ENCODE measurements around the gene SH3RF2.

Gene SH3RF2

GRCh38 chr5:146032911-146033310 lies 96.5 kb downstream of the SH3RF2 start:
- in situ Hi-C loops (cut with MboI; ENCODE audit: low sequenced_read_pairs), result no loop called here

- in situ Hi-C loops (cut with MboI; ENCODE audit: low sequenced_read_pairs), result no loop called here
These were observed 97.7 kb downstream of the SH3RF2 start for GRCh38 chr5:146034127-146034526.

- in situ Hi-C loops (cut with MboI; ENCODE audit: low sequenced_read_pairs), result no loop called here
These were observed 98.2 kb downstream of the SH3RF2 start for GRCh38 chr5:146034605-146035004.

GRCh38 chr5:146039420-146039819 lies 103.0 kb downstream of the SH3RF2 start:
- in situ Hi-C loops (cut with MboI; ENCODE audit: low sequenced_read_pairs), result no loop called here

- in situ Hi-C loops (cut with MboI; ENCODE audit: low sequenced_read_pairs), result no loop called here
These were observed 104.1 kb downstream of the SH3RF2 start for GRCh38 chr5:146040527-146040926.

- in situ Hi-C loops (cut with MboI; ENCODE audit: low sequenced_read_pairs), result no loop called here
These were observed 104.9 kb downstream of the SH3RF2 start for GRCh38 chr5:146041180-146041789.

- in situ Hi-C loops (cut with MboI; ENCODE audit: low sequenced_read_pairs), result no loop called here
These were observed 106.4 kb downstream of the SH3RF2 start for GRCh38 chr5:146042628-146043279.

GRCh38 chr5:146043722-146044121 lies 107.3 kb downstream of the SH3RF2 start:
- in situ Hi-C loops (cut with MboI; ENCODE audit: low sequenced_read_pairs), result no loop called here

GRCh38 chr5:146047396-146047795 lies 111.0 kb downstream of the SH3RF2 start:
- in situ Hi-C loops (cut with MboI; ENCODE audit: low sequenced_read_pairs), result no loop called here

- in situ Hi-C loops (cut with MboI; ENCODE audit: low sequenced_read_pairs), result no loop called here
These were observed 112.8 kb downstream of the SH3RF2 start for GRCh38 chr5:146048994-146049703.

GRCh38 chr5:146049704-146050026 lies 113.3 kb downstream of the SH3RF2 start:
- in situ Hi-C loops (cut with MboI; ENCODE audit: low sequenced_read_pairs), result loop anchor here (10.0 kb wide), 1 partner anchor 375 kb away; no protein-coding TSS in a partner anchor

- in situ Hi-C loops (cut with MboI; ENCODE audit: low sequenced_read_pairs), result loop anchor here (10.0 kb wide), 1 partner anchor 375 kb away; no protein-coding TSS in a partner anchor
These were observed 113.7 kb downstream of the SH3RF2 start for GRCh38 chr5:146050086-146050485.

- in situ Hi-C loops (cut with MboI; ENCODE audit: low sequenced_read_pairs), result loop anchor here (10.0 kb wide), 1 partner anchor 377 kb away; no protein-coding TSS in a partner anchor
These were observed 115.3 kb downstream of the SH3RF2 start for GRCh38 chr5:146051678-146052077.

- in situ Hi-C loops (cut with MboI; ENCODE audit: low sequenced_read_pairs), result loop anchor here (10.0 kb wide), 1 partner anchor 378 kb away; no protein-coding TSS in a partner anchor
These were observed 116.4 kb downstream of the SH3RF2 start for GRCh38 chr5:146052780-146053179.

GRCh38 chr5:146055432-146055831 lies 119.1 kb downstream of the SH3RF2 start:
- in situ Hi-C loops (cut with MboI; ENCODE audit: low sequenced_read_pairs), result loop anchor here (10.0 kb wide), 1 partner anchor 381 kb away; no protein-coding TSS in a partner anchor

GRCh38 chr5:146059460-146060220 lies 123.3 kb downstream of the SH3RF2 start:
- in situ Hi-C loops (cut with MboI; ENCODE audit: low sequenced_read_pairs), result loop anchor here (10.0 kb wide), 1 partner anchor 385 kb away; no protein-coding TSS in a partner anchor

- in situ Hi-C loops (cut with MboI; ENCODE audit: low sequenced_read_pairs), result no loop called here
These were observed 123.8 kb downstream of the SH3RF2 start for GRCh38 chr5:146060221-146060585.

GRCh38 chr5:146066968-146067367 lies 130.6 kb downstream of the SH3RF2 start:
- in situ Hi-C loops (cut with MboI; ENCODE audit: low sequenced_read_pairs), result no loop called here

GRCh38 chr5:146068206-146068605 lies 131.8 kb downstream of the SH3RF2 start:
- in situ Hi-C loops (cut with MboI; ENCODE audit: low sequenced_read_pairs), result no loop called here

GRCh38 chr5:146068977-146069779 lies 132.8 kb downstream of the SH3RF2 start:
- in situ Hi-C loops (cut with MboI; ENCODE audit: low sequenced_read_pairs), result no loop called here

Data from HL-60/S4 treated with retinoic acid at 250 ng/mL for 4 days and 3 days (cell line).